SH-SY5Y (cell line): ENCODE results near the gene RAPGEF1.

ENCODE experiments used
- GATA2 ChIP-seq: IDR thresholded peaks from 2 replicates; pipeline ENCODE4 v1.6.1; 2011; ENCODE audit warnings: mild to moderate bottlenecking, low read depth, low read length
- GATA3 ChIP-seq: IDR thresholded peaks from 2 replicates; pipeline ENCODE4 v1.6.1; 2011; ENCODE audit warnings: low read depth, mild to moderate bottlenecking, low read length, moderate library complexity

DNA sequence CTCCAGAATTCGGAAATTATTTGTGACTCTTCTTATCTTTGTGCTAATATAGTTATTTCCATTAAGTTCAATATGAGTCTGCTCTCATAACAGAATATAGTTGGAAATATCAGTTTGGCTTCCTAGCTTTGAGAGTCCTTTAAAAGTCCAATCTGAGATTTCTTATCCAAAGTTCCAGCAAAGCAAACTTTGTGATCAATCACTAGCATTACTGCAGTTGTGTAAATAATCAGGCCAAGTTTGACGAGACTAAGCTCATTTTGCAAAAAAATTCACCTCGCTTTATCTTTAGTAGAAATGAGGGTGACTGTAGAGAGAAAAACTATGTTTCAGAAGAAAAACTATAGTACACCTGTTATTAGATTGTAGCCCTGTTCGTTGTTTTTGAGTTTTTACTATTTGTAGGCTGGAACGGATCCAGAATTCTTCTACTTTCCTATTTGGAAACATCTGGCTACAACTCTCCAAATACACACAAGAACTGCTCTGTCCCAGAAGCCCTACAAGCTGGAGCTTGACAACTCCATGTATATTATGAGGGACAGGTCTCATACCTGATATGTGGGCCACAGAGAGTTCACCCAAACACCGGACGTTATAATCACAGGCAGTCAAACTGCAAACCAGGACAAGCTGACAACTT lies 47.8 kb downstream of the RAPGEF1 start:
- TF ChIP-seq GATA3 (no peak), GATA2 (no peak)
